AG04450 (cell line): ENCODE measurements around the gene PDGFA. TPM values are rescaled to one million over a fixed set of nuclear protein-coding genes. Genes with fewer than 3 reads are reported as not detected.

Source experiments
- CTCF ChIA-PET: fragments of 300-600, 350-600 bp; formaldehyde crosslinking; extraction: SDS; loops from one replicate; lab custom pipeline; 2022; ENCODE audit warnings: antibody characterized with exemption, inconsistent platforms; lab: Charles Lee
- POLR2A ChIA-PET: fragments of 350-600 bp; formaldehyde crosslinking; extraction: SDS; loops from one replicate; lab custom pipeline; 2021; ENCODE audit warnings: antibody characterized with exemption, inconsistent platforms; lab: Yijun Ruan, JAX
- DNase-seq: peaks from one replicate; pipeline ENCODE4 v3.0.0-alpha.2; 2011; ENCODE audit warnings: low read depth, low spot score
- H3K27ac ChIP-seq: one replicate; pipeline ENCODE4 v1.5.1; 2012; ENCODE audit warnings: low read depth, low read length, control low read depth
- H3K27me3 ChIP-seq: one replicate; pipeline ENCODE4 v1.6.0; 2012; ENCODE audit warnings: low read length; ENCODE audit not compliant: control insufficient read depth, insufficient read depth
- H3K4me3 ChIP-seq: 2 replicates; pipeline ENCODE4 v1.5.1; 2011; ENCODE audit warnings: mild to moderate bottlenecking, low read depth, low read length, control low read depth
- H3K9me3 ChIP-seq: 2 replicates; pipeline ENCODE4 v1.5.1; 2012; ENCODE audit warnings: low read length; ENCODE audit not compliant: control insufficient read depth, insufficient read depth
- CTCF ChIP-seq: IDR thresholded peaks from 2 replicates; pipeline ENCODE4 v1.5.1; 2011; ENCODE audit warnings: low read depth, low read length, control low read depth, inconsistent platforms
- polyA plus RNA-seq: library from polyadenylated mRNA; depleted of rRNA; stranded (reverse); fragments of >200 nt; gene quantifications from 2 replicates; pipeline ENCODE4 v1.2.3, GENCODE V29; 2011

The PDGFA gene
- polyA plus RNA-seq, 1 experiment = 2.0 TPM

GRCh38 chr7:538764-539685 lies 19.4 kb upstream of the PDGFA start:
- Histone ChIP-seq H3K4me3 (no peak overlapping the region), H3K27ac (peak overlapping the region; percentile 81), H3K9me3 (peaks cover 14% of the 10 kb centered on the region), H3K27me3 (no peaks in the 10 kb centered on the region)
- ChIA-PET POLR2A (interaction anchor here (1.0 kb wide), 1 partner anchor 67 kb away, joined by 5 read pairs; no protein-coding TSS in a partner anchor), CTCF (no interaction called here)
- TF ChIP-seq CTCF = no peak
- no peak for DNase-seq

GRCh38 chr7:537911-538634 lies 18.4 kb upstream of the PDGFA start:
- POLR2A ChIA-PET = interaction anchor here (1.0 kb wide), 1 partner anchor 66 kb away, joined by 5 read pairs; no protein-coding TSS in a partner anchor
- Histone ChIP-seq H3K9me3 (peaks cover 14% of the 10 kb centered on the region), H3K27me3 (peaks cover 3% of the 10 kb centered on the region), H3K4me3 (no peak overlapping the region), H3K27ac (peak overlapping the region; percentile 81)
- TF ChIP-seq CTCF = no peak
- CTCF ChIA-PET = no interaction called here
- DNase-seq = peak; percentile 63

GRCh38 chr7:536231-536630 lies 16.6 kb upstream of the PDGFA start:
- Histone ChIP-seq H3K4me3 (no peak overlapping the region), H3K9me3 (peaks cover 14% of the 10 kb centered on the region), H3K27ac (no peak overlapping the region), H3K27me3 (peaks cover 12% of the 10 kb centered on the region)
- ChIA-PET POLR2A (no interaction called here), CTCF (no interaction called here)
- DNase-seq = no peak
- TF ChIP-seq CTCF = no peak

GRCh38 chr7:534959-535358 lies 15.3 kb upstream of the PDGFA start:
- no peak overlapping the region for H3K4me3 ChIP-seq
- no peak for DNase-seq
- H3K9me3 ChIP-seq = peaks cover 5% of the 10 kb centered on the region; the same call in 1 of the 2 replicates
- no peak for TF ChIP-seq CTCF
- H3K27ac ChIP-seq = no peak overlapping the region
- CTCF ChIA-PET = no interaction called here
- peaks cover 15% of the 10 kb centered on the region for H3K27me3 ChIP-seq
- POLR2A ChIA-PET = no interaction called here
